ENCODE measurements around the gene XAF1.
"Not testable (repeated sequence)": the region's sequence is repeated elsewhere in the genome, so short reads cannot be mapped to it uniquely, and the experiment has no call there.

Gene XAF1

GRCh38 chr17:6761779-6762178, 5.9 kb downstream of the XAF1 start:
- Histone ChIP-seq H3K36me3 (ENCODE audit: low read length) (no peaks in the 10 kb centered on the region), H3F3A (ENCODE audit: insufficient read depth) (no peaks in the 10 kb centered on the region), H3K9ac (ENCODE audit: low read length) (no peak overlapping the region), H3K27me3 (ENCODE audit: low read length) (0 out of 2 replicates have a peak, but pooled peaks cover 4% of the 10 kb centered on the region), H3K9me3 (ENCODE audit: insufficient read depth, low read length) (no peaks in the 10 kb centered on the region), H3K79me2 (ENCODE audit: insufficient read depth, low read length) (no peaks in the 10 kb centered on the region), H2AFZ (ENCODE audit: low read depth, low read length, severe bottlenecking) (no peak overlapping the region), H3K4me3 (ENCODE audit: insufficient read depth, low read length, poor library complexity, severe bottlenecking) (no peak overlapping the region), H4K20me1 (ENCODE audit: low read depth, low read length) (no peaks in the 10 kb centered on the region), H3K4me2 (ENCODE audit: low read depth, low read length, poor library complexity, severe bottlenecking) (no peak overlapping the region), H3K9me2 (replicated peaks; ENCODE audit: insufficient read depth, low read length) (no peaks in the 10 kb centered on the region), H3K27ac (ENCODE audit: low read depth, low read length) (no peak overlapping the region)
- no peak for TF ChIP-seq EZH2phosphoT487 (conservative IDR thresholded peaks at IDR 0.05; ENCODE audit: low read length)
- TF ChIP-seq, protein P1, sequence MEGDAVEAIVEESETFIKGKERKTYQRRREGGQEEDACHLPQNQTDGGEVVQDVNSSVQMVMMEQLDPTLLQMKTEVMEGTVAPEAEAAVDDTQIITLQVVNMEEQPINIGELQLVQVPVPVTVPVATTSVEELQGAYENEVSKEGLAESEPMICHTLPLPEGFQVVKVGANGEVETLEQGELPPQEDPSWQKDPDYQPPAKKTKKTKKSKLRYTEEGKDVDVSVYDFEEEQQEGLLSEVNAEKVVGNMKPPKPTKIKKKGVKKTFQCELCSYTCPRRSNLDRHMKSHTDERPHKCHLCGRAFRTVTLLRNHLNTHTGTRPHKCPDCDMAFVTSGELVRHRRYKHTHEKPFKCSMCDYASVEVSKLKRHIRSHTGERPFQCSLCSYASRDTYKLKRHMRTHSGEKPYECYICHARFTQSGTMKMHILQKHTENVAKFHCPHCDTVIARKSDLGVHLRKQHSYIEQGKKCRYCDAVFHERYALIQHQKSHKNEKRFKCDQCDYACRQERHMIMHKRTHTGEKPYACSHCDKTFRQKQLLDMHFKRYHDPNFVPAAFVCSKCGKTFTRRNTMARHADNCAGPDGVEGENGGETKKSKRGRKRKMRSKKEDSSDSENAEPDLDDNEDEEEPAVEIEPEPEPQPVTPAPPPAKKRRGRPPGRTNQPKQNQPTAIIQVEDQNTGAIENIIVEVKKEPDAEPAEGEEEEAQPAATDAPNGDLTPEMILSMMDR (IDR thresholded peaks at IDR 0.05; ENCODE audit: insufficient read depth, low read length, poor library complexity, severe bottlenecking): no peak

- H3K9me3 ChIP-seq (ENCODE audit: insufficient read depth, low read length): peaks cover 20% of the 10 kb centered on the region; the same call in 1 of the 2 replicates
- no peak overlapping the region for H3K4me3 ChIP-seq (ENCODE audit: insufficient read depth, low read length, poor library complexity, severe bottlenecking)
- H2AFZ ChIP-seq (ENCODE audit: low read depth, low read length, severe bottlenecking): no peak overlapping the region
- H3K9me2 ChIP-seq (replicated peaks; ENCODE audit: insufficient read depth, low read length): no peaks in the 10 kb centered on the region
- no peak for TF ChIP-seq EZH2phosphoT487 (conservative IDR thresholded peaks at IDR 0.05; ENCODE audit: low read length)
- TF ChIP-seq, protein P1 (IDR thresholded peaks at IDR 0.05; ENCODE audit: insufficient read depth, low read length, poor library complexity, severe bottlenecking): no peak
- no peak overlapping the region for H3K4me2 ChIP-seq (ENCODE audit: low read depth, low read length, poor library complexity, severe bottlenecking)
- H3K9ac ChIP-seq (ENCODE audit: low read length): no peak overlapping the region
- no peaks in the 10 kb centered on the region for H3K79me2 ChIP-seq (ENCODE audit: insufficient read depth, low read length)
- no peaks in the 10 kb centered on the region for H3F3A ChIP-seq (ENCODE audit: insufficient read depth)
- H4K20me1 ChIP-seq (ENCODE audit: low read depth, low read length): no peaks in the 10 kb centered on the region
- no peak overlapping the region for H3K27ac ChIP-seq (ENCODE audit: low read depth, low read length)
- peaks cover 6% of the 10 kb centered on the region; the same call in 1 of the 2 replicates for H3K36me3 ChIP-seq (ENCODE audit: low read length)
- H3K27me3 ChIP-seq (ENCODE audit: low read length): no peaks in the 10 kb centered on the region
Measured at GRCh38 chr17:6768447-6768846, 12.6 kb downstream of the XAF1 start.

DNA sequence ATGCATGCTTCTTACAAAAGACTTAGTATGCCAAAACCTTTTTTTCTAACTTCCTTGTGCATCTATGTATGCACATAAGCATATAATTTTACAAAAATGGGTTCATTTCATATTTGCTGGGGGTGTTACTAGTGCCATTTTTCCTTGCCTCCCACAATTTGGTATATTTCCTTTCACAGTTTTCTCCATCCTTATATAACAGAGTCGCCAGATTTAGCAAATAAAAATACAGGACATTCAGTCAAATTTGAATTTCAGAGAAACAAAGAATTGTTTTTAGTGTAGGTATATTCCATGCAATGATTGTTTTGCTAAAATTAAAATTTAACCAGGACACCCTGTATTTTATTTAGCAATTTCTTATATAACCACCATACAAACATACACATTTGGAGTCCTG, 16.2 kb downstream of the XAF1 start:
- Histone ChIP-seq H3K27me3 (ENCODE audit: low read length) (no peaks in the 10 kb centered on the region), H3K9me2 (replicated peaks; ENCODE audit: insufficient read depth, low read length) (no peaks in the 10 kb centered on the region), H3K4me3 (ENCODE audit: insufficient read depth, low read length, poor library complexity, severe bottlenecking) (no peak overlapping the region), H3K9ac (ENCODE audit: low read length) (no peak overlapping the region), H3K9me3 (ENCODE audit: insufficient read depth, low read length) (peaks cover 20% of the 10 kb centered on the region; the same call in 1 of the 2 replicates), H3K36me3 (ENCODE audit: low read length) (peaks cover 6% of the 10 kb centered on the region; the same call in 1 of the 2 replicates), H3K4me2 (ENCODE audit: low read depth, low read length, poor library complexity, severe bottlenecking) (no peak overlapping the region), H4K20me1 (ENCODE audit: low read depth, low read length) (no peaks in the 10 kb centered on the region), H3F3A (ENCODE audit: insufficient read depth) (no peaks in the 10 kb centered on the region), H2AFZ (ENCODE audit: low read depth, low read length, severe bottlenecking) (no peak overlapping the region), H3K79me2 (ENCODE audit: insufficient read depth, low read length) (no peaks in the 10 kb centered on the region), H3K27ac (ENCODE audit: low read depth, low read length) (no peak overlapping the region)
- TF ChIP-seq, protein P1 (IDR thresholded peaks at IDR 0.05; ENCODE audit: insufficient read depth, low read length, poor library complexity, severe bottlenecking): no peak

DNA sequence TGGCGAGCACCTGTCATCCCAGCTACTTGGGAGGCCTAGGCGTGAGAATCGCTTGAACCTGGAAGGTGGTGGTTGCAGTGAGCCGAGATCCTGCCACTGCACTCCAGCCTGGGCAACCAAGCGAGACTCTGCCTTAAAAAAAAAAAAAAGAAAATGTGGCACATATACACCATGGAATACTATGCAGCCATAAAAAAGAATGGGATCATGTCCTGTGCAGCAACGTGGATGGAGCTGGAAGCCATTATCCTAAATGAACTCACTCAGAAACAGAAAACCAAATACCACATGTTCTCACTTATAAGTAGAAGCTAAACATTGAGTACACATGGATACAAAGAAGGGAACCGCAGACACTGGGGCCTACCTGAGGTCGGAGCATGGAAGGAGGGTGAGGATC, 19.1 kb downstream of the XAF1 start:
- not testable (repeated sequence) for H3K27me3 ChIP-seq (ENCODE audit: low read length); H3K36me3 ChIP-seq (ENCODE audit: low read length); H3K4me3 ChIP-seq (ENCODE audit: insufficient read depth, low read length, poor library complexity, severe bottlenecking); H4K20me1 ChIP-seq (ENCODE audit: low read depth, low read length); H3K9me3 ChIP-seq (ENCODE audit: insufficient read depth, low read length); H2AFZ ChIP-seq (ENCODE audit: low read depth, low read length, severe bottlenecking); H3K4me2 ChIP-seq (ENCODE audit: low read depth, low read length, poor library complexity, severe bottlenecking); H3K27ac ChIP-seq (ENCODE audit: low read depth, low read length); H3K9me2 ChIP-seq (replicated peaks; ENCODE audit: insufficient read depth, low read length); H3K9ac ChIP-seq (ENCODE audit: low read length); H3F3A ChIP-seq (ENCODE audit: insufficient read depth); H3K79me2 ChIP-seq (ENCODE audit: insufficient read depth, low read length)

Data from SU-DHL-6 (cell line).